DMS153 (cell line): Measurements from ENCODE around the gene RSPO3.
"Not testable (repeated sequence)": the region's sequence is repeated elsewhere in the genome, so short reads cannot be mapped to it uniquely, and the experiment has no call there.

ENCODE experiments used
- DNase-seq: peaks from one replicate; lab custom pipeline; 2025; lab: John Stamatoyannopoulos, UW

RSPO3 gene

DNA sequence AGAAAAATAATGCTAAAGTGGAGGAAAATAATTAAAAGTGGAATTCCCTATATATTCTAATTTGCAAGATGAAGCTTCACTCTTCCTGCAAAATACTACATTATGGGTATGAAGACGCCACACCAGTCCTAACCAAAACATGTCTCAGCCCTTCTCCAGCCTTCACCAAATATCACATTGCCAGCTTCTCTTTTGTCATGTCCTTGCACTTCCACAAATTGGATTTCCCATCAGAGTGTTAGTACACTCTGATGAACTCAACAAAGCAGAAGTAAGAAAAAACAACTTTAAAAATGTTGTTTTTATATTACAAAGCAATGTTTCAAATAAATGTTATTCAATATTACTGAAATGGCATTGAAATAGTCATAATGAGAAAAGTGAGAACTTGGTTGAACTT is 85.8 kb downstream of the RSPO3 start:
- DNase-seq: no peak

DNA sequence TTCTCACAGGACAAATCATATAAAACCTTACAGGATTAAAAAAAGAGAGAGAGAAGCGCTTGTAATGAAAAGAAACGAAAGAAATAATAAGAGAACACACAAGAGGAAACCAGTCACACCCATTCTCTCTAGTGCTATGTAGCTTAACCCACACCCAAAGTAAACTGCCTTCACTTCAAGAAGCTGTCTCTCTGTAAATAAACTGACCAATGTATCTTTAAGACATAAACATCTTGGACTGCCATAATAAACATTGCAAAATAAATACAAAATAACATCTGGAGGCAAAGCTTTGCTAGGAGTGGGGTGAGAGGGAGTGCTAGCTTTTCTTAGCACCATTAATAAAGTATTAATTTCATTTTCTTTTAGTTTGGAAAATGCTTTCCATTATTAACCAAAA is 86.6 kb downstream of the RSPO3 start:
- DNase-seq: no peak

DNA sequence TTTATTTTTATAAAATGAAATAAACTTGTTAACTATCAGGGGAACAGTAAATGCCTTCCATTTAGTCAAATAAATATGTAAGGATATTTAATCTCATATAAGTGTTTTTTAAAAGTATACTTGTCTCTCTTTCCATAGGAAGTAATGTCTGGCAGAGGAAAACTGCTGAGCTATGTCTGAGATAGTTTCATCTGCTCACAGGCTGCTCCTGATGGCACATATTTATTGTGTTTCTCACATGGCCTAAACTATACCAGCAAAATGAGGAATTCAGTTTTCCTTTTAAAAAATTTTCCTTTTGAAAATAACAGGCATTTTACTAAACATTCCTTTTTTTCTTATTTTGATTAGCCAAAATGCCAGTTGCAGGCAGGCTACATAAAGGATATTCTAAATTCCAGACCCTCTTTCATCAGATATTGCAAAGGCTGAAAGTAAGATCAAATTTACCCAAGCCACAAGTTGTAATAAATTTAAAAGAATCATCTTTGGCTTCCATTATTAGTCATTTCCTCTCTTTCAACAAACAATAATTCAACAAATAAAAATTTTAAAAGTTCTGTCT is 88.1 kb downstream of the RSPO3 start:
- no peak for DNase-seq

DNA sequence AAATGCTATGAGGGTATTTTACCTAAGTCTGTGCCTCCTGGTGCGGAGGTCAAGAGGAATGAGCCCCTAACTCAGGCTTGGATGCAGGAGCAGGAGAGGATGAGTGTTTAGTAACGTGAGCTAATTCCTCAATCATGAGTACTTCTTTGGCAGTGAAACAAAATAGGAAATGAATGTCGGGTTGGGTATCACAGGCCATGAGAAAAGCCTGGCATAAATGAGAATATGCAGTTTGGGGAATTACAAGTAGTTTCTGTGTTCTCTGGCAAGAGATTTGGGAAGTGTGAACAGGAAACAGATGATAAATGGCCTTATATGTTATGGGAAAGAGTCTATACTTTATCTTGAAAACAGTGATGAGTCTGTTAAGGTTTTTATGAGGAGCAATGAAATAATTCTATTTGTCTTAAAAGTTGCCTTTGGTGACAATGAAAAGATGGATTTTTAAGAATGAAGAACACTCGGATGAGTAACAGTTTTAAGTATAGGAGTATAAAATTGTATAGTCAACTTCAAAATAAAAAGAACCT is 89.2 kb downstream of the RSPO3 start:
- DNase-seq: no peak

DNA sequence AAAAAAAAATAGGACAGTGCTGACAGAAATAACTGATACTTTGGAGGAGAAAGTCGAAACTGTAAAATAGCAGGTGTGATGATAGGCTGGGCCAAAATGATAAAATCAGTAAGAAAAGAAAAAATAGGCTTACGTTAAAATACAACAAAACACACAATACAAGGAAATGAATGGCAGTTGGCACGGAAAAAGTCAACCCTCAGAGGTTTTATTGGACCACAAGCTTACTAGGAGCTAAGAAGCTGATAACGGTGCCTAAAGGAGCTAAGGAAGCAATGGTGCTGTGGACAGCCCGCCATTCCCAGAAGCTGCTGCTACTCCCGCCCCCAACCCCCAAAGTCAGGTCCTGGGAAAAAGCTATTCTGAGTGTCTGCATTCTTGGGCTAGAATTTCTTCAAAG is 92.3 kb downstream of the RSPO3 start:
- no peak for DNase-seq

DNA sequence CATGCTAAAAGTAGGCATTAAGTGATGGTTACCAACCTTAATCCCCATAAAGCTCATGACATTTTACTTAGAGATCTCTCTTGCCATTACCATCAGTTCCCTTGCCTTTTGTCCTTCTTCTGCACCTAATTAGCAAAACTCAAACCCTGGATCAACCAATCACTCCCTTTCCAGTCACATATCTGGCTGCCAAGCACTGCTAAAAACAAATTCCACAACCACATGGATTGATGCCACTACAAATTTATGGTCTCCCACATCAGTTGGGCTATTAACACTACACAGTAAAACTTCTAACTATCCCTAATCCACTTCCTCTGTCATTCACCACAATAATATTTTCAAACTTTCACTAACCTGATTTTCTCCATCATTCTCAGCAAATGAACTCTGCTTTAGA is 93.9 kb downstream of the RSPO3 start:
- no peak for DNase-seq

DNA sequence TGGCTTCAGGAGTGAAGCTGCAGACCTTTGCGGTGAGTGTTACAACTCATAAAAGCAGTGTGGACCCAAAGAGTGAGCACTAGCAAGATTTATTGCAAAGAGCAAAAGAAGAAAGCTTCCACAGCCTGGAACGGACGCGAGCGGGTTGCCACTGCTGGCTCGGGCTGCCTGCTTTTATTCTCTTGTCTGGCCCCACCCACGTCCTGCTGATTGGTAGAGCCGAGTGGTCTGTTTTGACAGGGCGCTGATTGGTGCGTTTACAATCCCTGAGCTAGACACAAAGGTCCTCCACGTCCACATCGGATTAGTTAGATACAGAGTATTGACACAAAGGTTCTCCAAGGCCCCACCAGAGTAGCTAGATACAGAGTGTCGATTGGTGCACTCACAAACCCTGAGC is 95.6 kb downstream of the RSPO3 start:
- not testable (repeated sequence) for DNase-seq

DNA sequence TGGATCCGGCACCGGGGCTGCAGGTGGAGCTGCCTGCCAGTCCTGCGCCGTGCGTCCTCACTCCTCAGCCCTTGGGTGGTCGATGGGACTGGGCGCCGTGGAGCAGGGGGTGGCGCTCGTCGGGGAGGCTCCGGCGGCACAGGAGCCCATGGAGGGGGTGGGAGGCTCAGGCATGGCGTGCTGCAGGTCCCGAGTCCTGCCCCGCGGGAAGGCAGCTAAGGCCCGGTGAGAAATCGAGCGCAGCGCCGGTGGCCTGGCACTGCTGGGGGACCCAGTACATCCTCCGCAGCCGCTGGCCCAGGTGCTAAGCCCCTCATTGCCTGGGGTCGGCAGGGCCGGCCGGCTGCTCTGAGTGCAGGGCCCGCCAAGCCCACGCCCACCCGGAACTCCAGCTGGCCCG is 96.1 kb downstream of the RSPO3 start:
- DNase-seq: not testable (repeated sequence)

DNA sequence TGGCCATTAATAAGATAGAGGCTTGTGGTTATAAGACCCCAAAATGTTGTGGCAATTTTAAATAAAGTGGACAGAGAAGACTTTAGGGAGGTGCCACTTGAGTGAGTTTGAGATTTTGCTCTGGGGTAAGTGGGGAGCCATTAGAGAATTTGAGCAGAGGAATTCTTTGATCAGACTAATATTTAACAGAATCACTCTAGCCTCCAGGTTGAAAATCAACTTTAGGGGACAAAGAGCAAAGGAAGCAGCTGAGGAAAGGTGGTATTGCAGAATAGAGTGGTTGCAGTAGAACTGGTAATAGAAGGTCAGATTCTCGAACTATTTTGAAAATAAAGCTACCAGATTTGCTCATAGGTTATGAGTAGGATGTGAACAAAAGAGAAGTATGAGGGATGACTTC is 97.5 kb downstream of the RSPO3 start:
- no peak for DNase-seq

DNA sequence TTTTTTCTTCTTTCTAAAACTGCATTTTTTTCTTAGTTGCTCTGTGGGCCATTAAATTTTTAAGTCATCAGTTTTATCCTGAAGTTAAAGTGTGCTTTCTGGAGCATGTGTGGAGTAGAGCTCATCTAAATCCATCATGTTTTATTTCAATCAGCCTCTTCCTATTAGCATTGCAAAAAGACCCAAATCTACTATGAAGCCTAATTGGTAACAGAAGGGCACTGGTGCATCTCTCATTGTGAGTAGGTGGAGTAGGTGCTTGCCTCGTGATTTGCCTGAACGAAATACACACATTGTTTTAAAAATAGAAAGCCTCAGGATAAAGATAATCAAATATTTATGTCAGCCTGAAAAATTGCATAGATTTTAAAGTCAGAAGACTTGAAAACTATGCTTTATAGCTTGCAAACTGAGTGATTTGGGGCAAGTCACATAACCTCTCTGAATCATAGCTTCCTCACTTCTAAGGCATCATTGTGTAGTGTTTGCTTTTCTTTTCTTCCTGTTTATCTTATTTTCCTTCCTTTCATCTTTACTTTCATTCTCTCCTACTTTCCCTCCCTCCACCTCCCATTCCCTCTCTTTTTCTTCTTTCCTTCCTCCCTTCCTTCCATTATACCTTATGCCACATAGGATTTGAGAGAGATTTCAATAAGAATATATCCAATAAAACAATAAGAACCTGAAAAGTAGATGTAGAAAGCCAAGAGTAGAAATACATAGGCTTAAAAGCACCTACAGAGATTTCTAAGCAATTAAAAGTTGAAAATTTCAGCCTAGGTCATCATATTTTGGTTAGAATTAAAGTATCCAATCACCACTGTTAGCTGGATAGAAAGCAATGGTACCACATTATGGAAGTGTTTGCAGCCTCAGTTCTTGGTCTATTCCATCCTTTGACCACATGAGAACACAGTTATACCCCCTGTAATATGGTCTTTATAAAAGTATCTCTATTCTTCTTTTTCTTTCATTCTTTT is 98.6 kb downstream of the RSPO3 start:
- no peak for DNase-seq

DNA sequence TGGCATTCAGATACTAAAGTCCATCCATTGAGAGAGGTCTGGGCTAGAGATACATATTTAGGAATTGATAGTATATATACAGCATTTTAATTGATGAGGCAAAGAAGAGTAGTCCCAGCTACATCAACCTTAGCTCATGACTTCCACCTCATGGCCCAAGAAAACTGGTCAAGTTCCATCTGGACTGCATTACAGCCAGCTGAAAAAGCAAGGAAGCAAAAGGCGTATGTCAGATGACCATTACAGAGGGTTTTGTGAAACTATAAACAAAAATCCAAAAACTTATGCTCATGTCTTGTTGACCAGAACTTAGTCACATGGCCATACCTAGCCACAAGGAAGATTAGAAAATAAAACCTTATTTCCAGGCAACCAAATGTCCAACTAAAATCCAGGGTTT is 101.4 kb downstream of the RSPO3 start:
- no peak for DNase-seq

DNA sequence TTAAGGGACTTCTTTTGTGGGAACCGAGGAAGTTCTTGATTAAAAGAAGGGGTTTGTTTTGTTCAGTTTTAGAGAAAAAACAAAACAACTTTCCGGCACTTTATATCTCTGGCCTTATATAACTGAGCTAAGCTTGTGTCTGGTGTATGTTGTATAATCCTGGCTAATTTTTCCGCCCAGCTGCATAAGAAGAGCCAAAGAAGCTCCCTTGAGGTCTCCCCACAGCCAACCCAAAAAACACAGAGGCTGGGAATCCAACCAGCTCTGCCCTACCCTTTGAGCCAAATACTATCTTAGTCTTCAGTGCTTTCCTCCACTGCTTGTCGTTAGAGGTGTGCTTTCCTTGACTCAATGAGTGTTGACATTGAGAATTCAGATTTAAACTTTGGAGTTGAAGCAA is 102.7 kb downstream of the RSPO3 start:
- DNase-seq: no peak

DNA sequence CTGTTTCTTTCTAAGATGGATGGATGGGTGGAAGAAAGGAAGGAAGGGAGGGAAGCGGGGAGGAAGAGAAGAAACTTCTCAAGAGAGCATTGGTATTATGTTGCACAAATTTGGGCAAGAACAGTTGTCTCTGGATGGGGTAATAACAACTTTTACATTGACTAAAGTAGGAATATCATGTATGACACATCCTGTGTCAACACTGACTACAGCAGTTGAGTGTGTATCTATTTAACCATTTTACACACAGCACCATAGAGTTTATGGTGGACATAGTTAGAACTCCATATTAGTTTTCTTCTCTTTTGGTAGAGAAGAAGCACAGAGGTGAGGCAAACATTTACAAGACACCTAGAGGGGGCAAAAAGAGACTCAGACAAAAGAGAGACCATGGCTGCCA is 103.9 kb downstream of the RSPO3 start:
- no peak for DNase-seq

DNA sequence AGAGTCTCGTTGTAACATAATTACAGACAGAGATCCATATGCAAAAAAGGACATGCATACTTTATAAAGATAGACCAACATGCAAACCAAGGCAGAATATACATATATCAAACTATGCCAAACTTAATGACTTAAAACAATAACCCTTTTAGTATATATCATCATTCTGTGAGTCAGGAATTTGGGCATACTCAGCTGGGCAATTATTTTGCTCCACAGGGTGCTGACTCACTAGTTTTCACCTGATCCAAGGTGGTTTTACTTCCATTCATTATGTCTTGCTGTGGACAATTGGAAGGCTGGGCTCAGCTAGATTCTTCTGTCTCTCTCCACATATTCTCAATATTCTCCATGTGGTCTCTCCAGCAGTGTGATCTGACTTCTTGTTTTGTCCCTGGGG is 107.0 kb downstream of the RSPO3 start:
- DNase-seq: no peak

DNA sequence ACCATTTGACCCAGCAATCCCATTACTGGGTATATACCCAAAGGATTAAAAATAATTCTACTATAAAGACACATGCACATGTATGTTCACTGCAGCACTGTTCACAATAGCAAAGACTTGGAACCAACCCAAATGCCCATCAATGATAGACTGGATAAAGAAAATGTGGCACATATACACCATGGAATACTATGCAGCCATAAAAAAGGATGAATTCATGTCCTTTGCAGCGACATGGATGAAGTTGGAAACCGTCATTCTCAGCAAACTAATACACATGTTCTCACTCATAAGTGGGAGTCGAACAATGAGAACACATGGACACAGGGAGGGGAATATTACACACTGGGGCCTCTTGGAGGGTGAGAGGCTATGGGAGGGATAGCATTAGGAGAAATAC is 115.3 kb downstream of the RSPO3 start:
- DNase-seq: not testable (repeated sequence)

DNA sequence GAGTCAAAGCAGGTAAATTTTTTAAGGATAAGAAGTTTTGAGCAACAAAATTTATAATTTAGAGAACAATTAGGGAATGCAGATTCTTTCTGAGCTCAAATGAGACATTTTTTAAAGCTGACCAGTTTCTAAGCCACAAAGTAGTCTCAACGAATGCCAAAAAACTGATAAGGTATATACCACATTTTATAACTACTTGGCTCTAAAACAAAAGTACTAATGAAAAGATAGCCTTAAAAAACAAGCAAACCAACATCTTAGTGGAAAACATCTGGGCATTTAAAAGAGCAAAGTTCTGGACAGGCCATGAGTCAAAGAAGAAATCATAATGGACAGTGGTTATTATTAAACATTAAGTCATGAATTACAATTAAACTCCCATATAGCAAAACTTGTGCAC is 125.0 kb downstream of the RSPO3 start:
- DNase-seq: no peak
